Mesendoderm (in vitro differentiated cells): ENCODE results near the gene KIF7.

Experiments used
- DNase-seq: peaks from one replicate; pipeline ENCODE4 v3.0.0; 2013
- H2AK5ac ChIP-seq: 2 replicates; pipeline ENCODE4 v1.6.1; 2013; ENCODE audit warnings: low read length, inconsistent platforms
- H2BK120ac ChIP-seq: 2 replicates; pipeline ENCODE4 v1.6.1; 2013; ENCODE audit warnings: low read depth, mild to moderate bottlenecking, low read length, moderate library complexity, mixed read lengths
- H2BK15ac ChIP-seq: replicated peaks from 2 replicates; pipeline ENCODE4 v1.6.1; 2013; ENCODE audit warnings: low read depth, mild to moderate bottlenecking, moderate library complexity
- H2BK5ac ChIP-seq: 2 replicates; pipeline ENCODE4 v1.6.1; 2013; ENCODE audit warnings: low read length, inconsistent platforms
- H3K18ac ChIP-seq: 2 replicates; pipeline ENCODE4 v1.6.1; 2013; ENCODE audit warnings: mild to moderate bottlenecking, low read length, mixed read lengths
- H3K23ac ChIP-seq: one replicate; pipeline ENCODE4 v1.6.1; 2013; ENCODE audit warnings: low read length
- H3K27ac ChIP-seq: 2 replicates; pipeline ENCODE4 v1.5.1; 2013; ENCODE audit warnings: low read depth, mild to moderate bottlenecking, inconsistent platforms, low read length, moderate library complexity
- H3K27me3 ChIP-seq: 2 replicates; pipeline ENCODE4 v1.6.1; 2013; ENCODE audit warnings: low read length, control low read depth, mild to moderate bottlenecking, inconsistent platforms; ENCODE audit not compliant: insufficient read depth, poor library complexity
- H3K36me3 ChIP-seq: 2 replicates; pipeline ENCODE4 v1.6.1; 2013; ENCODE audit warnings: low read length, inconsistent platforms; ENCODE audit not compliant: control insufficient read depth, insufficient read depth
- H3K4ac ChIP-seq: one replicate; pipeline ENCODE4 v1.6.1; 2013; ENCODE audit warnings: low read depth, mild to moderate bottlenecking, low read length, moderate library complexity
- H3K4me1 ChIP-seq: 2 replicates; pipeline ENCODE4 v1.6.1; 2013; ENCODE audit warnings: low read depth, low read length, inconsistent platforms; ENCODE audit not compliant: control insufficient read depth
- H3K4me2 ChIP-seq: 2 replicates; pipeline ENCODE4 v1.6.1; 2013; ENCODE audit warnings: low read length
- H3K4me3 ChIP-seq: 2 replicates; pipeline ENCODE4 v1.5.1; 2013; ENCODE audit warnings: mild to moderate bottlenecking, low read length
- H3K56ac ChIP-seq: one replicate; pipeline ENCODE4 v1.6.1; 2013; ENCODE audit warnings: low read length
- H3K79me1 ChIP-seq: 2 replicates; pipeline ENCODE4 v1.6.1; 2013; ENCODE audit warnings: low read length, inconsistent platforms
- H3K79me2 ChIP-seq: 2 replicates; pipeline ENCODE4 v1.6.1; 2013; ENCODE audit warnings: mild to moderate bottlenecking, low read length; ENCODE audit not compliant: control insufficient read depth, insufficient read depth
- H3K9ac ChIP-seq: 2 replicates; pipeline ENCODE4 v1.6.1; 2013; ENCODE audit warnings: low read length, inconsistent platforms
- H4K5ac ChIP-seq: one replicate; pipeline ENCODE4 v1.6.1; 2013; ENCODE audit warnings: low read length
- H4K8ac ChIP-seq: one replicate; pipeline ENCODE4 v1.6.1; 2013; ENCODE audit warnings: low read depth, mild to moderate bottlenecking, control low read depth, low read length, moderate library complexity
- WGBS: extraction: QIAGEN DNeasy Blood & Tissue Kit; methylation state at CpG from one replicate; pipeline ENCODE4 v1.1.7; 2013; ENCODE audit warnings: low lambda C conversion rate, missing lambda C conversion rate; ENCODE audit not compliant: insufficient coverage; ENCODE audit errors: extremely low coverage; 5-methylcytosine and 5-hydroxymethylcytosine counted together

Gene KIF7

DNA sequence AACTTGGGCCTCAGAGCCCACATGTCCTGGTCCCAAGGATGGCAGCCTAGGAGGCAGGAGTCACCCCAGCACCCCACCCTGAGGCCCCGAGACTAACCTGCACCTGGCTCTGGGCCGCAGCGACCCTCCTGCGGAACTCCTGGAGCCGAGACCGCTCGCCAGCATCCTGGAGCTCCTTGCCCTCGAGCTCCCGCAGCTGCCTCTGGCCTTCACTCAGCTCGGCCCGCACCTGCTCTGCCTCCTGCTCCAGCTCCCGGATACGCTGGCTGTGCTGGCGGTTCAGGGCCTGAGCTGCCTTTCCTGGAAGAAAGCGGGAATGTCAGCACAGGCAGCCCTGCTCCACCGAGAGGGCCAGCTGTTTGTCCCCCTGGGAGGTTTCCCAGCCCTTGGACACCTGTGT lies 13.2 kb downstream of the KIF7 start:
- Histone ChIP-seq H3K4me2 (no peak overlapping the region), H2AK5ac (no peak overlapping the region), H3K4me1 (no peaks in the 10 kb centered on the region), H2BK15ac (no peak overlapping the region), H3K79me1 (no peaks in the 10 kb centered on the region), H3K4me3 (no peak overlapping the region), H3K18ac (no peak overlapping the region), H3K56ac (no peak overlapping the region), H4K5ac (no peak overlapping the region), H2BK120ac (no peak overlapping the region), H3K4ac (no peak overlapping the region), H3K36me3 (peaks cover 8% of the 10 kb centered on the region), H3K23ac (no peak overlapping the region), H3K27me3 (no peaks in the 10 kb centered on the region), H3K9ac (no peak overlapping the region), H3K27ac (no peak overlapping the region), H2BK5ac (no peak overlapping the region), H4K8ac (no peak overlapping the region), H3K79me2 (no peaks in the 10 kb centered on the region)
- no CpG with 5 or more reads among the region's 16 CpGs for WGBS
- DNase-seq = no peak

DNA sequence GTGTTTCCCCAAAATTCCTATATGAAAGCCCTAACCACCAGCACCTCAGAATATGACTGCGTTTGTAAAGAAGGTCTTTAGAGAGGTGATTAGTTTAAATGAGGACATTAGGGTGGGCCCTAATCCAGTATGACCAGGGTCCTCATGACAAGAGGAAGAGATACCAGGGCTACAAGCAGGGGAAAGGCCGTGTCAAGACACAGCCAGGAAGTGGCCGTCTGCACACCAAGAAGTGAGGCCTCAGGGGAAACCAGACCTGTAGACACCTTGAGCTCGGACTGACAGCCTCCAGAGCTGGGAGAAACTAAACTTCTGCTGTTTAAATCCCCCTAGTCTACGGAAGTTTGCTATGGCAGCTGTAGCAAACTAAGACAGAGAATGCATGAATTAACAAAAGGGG lies 14.2 kb downstream of the KIF7 start:
- no peak overlapping the region for H2BK120ac ChIP-seq
- no peak overlapping the region for H2BK5ac ChIP-seq
- H3K79me2 ChIP-seq = no peaks in the 10 kb centered on the region
- H3K79me1 ChIP-seq = no peaks in the 10 kb centered on the region
- H3K4me3 ChIP-seq = no peak overlapping the region
- H4K5ac ChIP-seq = no peak overlapping the region
- H3K27ac ChIP-seq = no peak overlapping the region
- H3K56ac ChIP-seq = no peak overlapping the region
- no peak overlapping the region for H2AK5ac ChIP-seq
- H3K18ac ChIP-seq = no peak overlapping the region
- H2BK15ac ChIP-seq = no peak overlapping the region
- H3K9ac ChIP-seq = no peak overlapping the region
- peaks cover 8% of the 10 kb centered on the region for H3K36me3 ChIP-seq
- H3K23ac ChIP-seq = no peak overlapping the region
- no peaks in the 10 kb centered on the region for H3K27me3 ChIP-seq
- DNase-seq = no peak
- H4K8ac ChIP-seq = no peak overlapping the region
- H3K4me1 ChIP-seq = no peaks in the 10 kb centered on the region
- no peak overlapping the region for H3K4ac ChIP-seq
- WGBS = no CpG with 5 or more reads among the region's 5 CpGs
- no peak overlapping the region for H3K4me2 ChIP-seq

DNA sequence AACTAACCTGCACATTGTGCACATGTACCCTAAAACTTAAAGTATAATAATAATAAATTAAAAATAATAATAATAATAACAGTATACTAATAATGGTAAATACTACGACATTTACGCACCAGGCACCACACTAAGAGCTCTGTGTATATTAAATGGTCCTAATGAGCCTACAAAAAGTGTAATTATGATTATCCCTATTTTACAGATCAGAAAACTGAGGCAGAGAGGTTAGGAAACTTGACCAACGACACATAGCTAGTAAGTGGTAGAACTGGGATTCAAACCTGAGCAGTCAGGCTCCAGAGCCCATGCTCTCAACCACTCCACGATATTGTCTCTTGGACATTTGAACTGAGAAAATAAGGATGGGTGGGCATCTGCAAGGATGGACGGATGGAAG lies 15.0 kb downstream of the KIF7 start:
- H3K18ac ChIP-seq = no peak overlapping the region
- no peak overlapping the region for H2BK5ac ChIP-seq
- no peak overlapping the region for H2BK15ac ChIP-seq
- no peak overlapping the region for H3K4me3 ChIP-seq
- H3K4me2 ChIP-seq = no peak overlapping the region
- H3K36me3 ChIP-seq = peaks cover 6% of the 10 kb centered on the region
- no peak overlapping the region for H2AK5ac ChIP-seq
- H4K8ac ChIP-seq = no peak overlapping the region
- H3K27me3 ChIP-seq = no peaks in the 10 kb centered on the region
- H3K56ac ChIP-seq = no peak overlapping the region
- no peaks in the 10 kb centered on the region for H3K79me1 ChIP-seq
- no peak for DNase-seq
- no peak overlapping the region for H3K27ac ChIP-seq
- no peak overlapping the region for H2BK120ac ChIP-seq
- no peak overlapping the region for H3K23ac ChIP-seq
- no peak overlapping the region for H4K5ac ChIP-seq
- no peaks in the 10 kb centered on the region for H3K79me2 ChIP-seq
- H3K9ac ChIP-seq = no peak overlapping the region
- no peaks in the 10 kb centered on the region for H3K4me1 ChIP-seq
- no CpG with 5 or more reads among the region's 5 CpGs for WGBS
- H3K4ac ChIP-seq = no peak overlapping the region

DNA sequence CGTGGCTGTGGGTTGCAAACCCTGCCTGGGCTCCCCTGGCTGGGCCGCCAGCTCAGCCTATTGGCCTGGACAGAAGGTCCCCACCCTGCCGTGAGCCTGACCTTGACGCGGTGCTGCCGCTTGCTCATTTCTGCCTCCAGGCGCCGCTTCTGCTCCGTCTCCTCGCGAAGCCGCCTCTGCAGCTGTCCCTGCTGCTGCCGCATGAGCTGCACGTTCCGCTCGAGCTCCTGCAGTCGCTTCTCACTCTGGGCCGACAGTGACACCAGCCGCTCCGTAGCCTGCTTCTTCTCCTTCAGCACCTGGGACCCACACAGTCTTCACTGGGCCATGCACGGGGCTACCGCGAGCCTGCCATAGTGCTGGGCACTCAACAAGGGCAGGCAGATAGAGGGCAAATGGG lies 21.7 kb downstream of the KIF7 start:
- Histone ChIP-seq H4K8ac (no peak overlapping the region), H3K79me1 (no peaks in the 10 kb centered on the region), H3K27me3 (no peaks in the 10 kb centered on the region), H3K4me1 (no peaks in the 10 kb centered on the region), H3K4ac (no peak overlapping the region), H3K4me3 (no peak overlapping the region), H3K9ac (no peak overlapping the region), H3K56ac (no peak overlapping the region), H3K79me2 (no peaks in the 10 kb centered on the region), H3K4me2 (no peak overlapping the region), H2BK120ac (no peak overlapping the region), H3K36me3 (peaks cover 33% of the 10 kb centered on the region), H3K23ac (no peak overlapping the region), H4K5ac (no peak overlapping the region), H3K27ac (no peak overlapping the region), H2AK5ac (no peak overlapping the region), H3K18ac (no peak overlapping the region), H2BK15ac (no peak overlapping the region), H2BK5ac (no peak overlapping the region)
- no peak for DNase-seq
- WGBS = no CpG with 5 or more reads among the region's 23 CpGs

DNA sequence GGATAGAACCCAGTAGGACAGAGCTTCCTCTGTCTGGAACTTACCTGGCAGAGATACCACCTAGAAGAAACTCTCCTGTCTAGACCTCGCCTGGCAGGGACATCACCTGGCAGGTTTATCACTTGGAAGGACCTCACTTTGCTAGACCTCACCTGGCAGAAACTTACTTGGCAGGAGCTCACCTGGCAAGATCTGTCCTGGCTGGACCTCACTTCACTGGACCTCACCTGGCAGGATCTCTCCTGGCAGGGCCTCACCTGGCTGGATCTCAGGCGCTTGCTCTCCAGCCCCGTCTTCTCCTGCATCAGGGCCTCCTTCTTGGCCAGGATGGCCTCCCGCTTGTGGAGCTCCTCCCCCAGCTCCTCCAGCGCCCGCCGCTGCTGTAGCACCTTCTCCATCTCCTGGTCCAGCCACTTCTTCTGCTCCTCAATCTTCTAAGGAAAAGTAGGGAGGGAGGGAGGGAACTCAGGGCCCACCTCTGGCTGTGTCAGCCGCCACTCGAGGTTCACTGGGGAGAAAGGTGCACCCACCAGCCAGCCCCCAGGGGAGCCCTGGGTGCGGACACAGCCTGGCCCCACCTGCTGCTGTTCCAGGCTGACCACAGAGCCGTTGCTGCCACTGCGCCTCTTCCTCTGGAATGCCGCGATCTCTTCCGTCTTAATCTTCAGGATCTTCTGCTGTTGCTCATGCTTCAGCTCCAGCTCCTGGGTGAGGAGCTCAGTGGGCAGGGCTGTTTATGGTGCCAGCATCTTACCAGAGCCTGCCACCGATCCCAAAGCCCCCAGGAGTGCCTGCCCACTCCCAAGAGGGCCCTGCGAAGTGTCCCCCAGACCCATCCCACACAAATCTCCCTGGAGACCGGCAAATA lies 22.5 kb downstream of the KIF7 start:
- Histone ChIP-seq H3K79me1 (no peaks in the 10 kb centered on the region), H2AK5ac (no peak overlapping the region), H3K4me1 (no peaks in the 10 kb centered on the region), H4K8ac (no peak overlapping the region), H3K4ac (no peak overlapping the region), H3K27me3 (no peaks in the 10 kb centered on the region), H3K56ac (no peak overlapping the region), H3K4me3 (no peak overlapping the region), H3K36me3 (peaks cover 40% of the 10 kb centered on the region), H3K18ac (no peak overlapping the region), H3K9ac (no peak overlapping the region), H2BK5ac (no peak overlapping the region), H3K27ac (no peak overlapping the region), H3K23ac (no peak overlapping the region), H4K5ac (no peak overlapping the region), H2BK15ac (no peak overlapping the region), H3K79me2 (no peaks in the 10 kb centered on the region), H3K4me2 (no peak overlapping the region), H2BK120ac (no peak overlapping the region)
- WGBS = no CpG with 5 or more reads among the region's 18 CpGs
- DNase-seq = no peak

DNA sequence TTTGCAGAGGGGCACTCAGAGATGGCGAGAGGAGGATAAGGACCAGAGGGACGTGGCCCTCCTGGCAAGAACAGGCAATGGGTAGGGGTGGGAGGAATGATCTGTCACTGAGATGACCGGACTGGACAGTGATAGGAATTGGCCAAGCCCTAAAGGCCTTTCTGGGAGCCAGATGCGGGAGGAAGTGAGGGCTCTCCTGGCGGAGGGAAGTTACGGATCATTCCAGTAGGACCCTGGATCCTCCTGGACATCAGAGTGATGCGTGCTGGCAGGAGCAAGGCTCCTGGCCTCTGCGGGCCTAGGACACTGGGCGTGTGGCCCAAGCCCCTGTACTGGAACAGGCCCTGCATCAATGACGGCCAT lies 23.4 kb downstream of the KIF7 start:
- H3K27ac ChIP-seq = no peak overlapping the region
- DNase-seq = no peak
- no peaks in the 10 kb centered on the region for H3K27me3 ChIP-seq
- no peak overlapping the region for H3K4me2 ChIP-seq
- no peak overlapping the region for H2BK120ac ChIP-seq
- H2BK5ac ChIP-seq = no peak overlapping the region
- H3K79me2 ChIP-seq = no peaks in the 10 kb centered on the region
- no peak overlapping the region for H4K5ac ChIP-seq
- peaks cover 46% of the 10 kb centered on the region for H3K36me3 ChIP-seq
- no peak overlapping the region for H3K23ac ChIP-seq
- H2BK15ac ChIP-seq = no peak overlapping the region
- H3K79me1 ChIP-seq = no peaks in the 10 kb centered on the region
- H2AK5ac ChIP-seq = no peak overlapping the region
- no peaks in the 10 kb centered on the region for H3K4me1 ChIP-seq
- no peak overlapping the region for H3K18ac ChIP-seq
- H3K4me3 ChIP-seq = no peak overlapping the region
- H3K56ac ChIP-seq = no peak overlapping the region
- no peak overlapping the region for H3K9ac ChIP-seq
- no peak overlapping the region for H4K8ac ChIP-seq
- H3K4ac ChIP-seq = no peak overlapping the region
- WGBS = no CpG with 5 or more reads among the region's 10 CpGs
